HG02763 (cell line): ENCODE results near the gene MTHFD1L.

Experiments used
- ATAC-seq: cut with Tn5 transposase; IDR thresholded peaks from one replicate; pipeline ENCODE4 v1.9.1; 2021; ENCODE audit warnings: mild to moderate bottlenecking, moderate library complexity; ENCODE audit not compliant: unreplicated experiment

Gene MTHFD1L

GRCh38 chr6:150865043-150865405, 478 bp upstream of the MTHFD1L start:
- no peak for ATAC-seq

GRCh38 chr6:150866147-150866990, 867 bp downstream of the MTHFD1L start:
- peak; percentile 73 for ATAC-seq

GRCh38 chr6:150866991-150867501, 1.5 kb downstream of the MTHFD1L start:
- ATAC-seq: no peak

- ATAC-seq: no peak
These were observed 3.3 kb downstream of the MTHFD1L start for GRCh38 chr6:150868759-150869158.

GRCh38 chr6:150874179-150874578, 8.7 kb downstream of the MTHFD1L start:
- ATAC-seq: no peak

- ATAC-seq: no peak
These were observed 10.3 kb downstream of the MTHFD1L start for GRCh38 chr6:150875841-150876240.

GRCh38 chr6:150876598-150876997, 11.1 kb downstream of the MTHFD1L start:
- no peak for ATAC-seq

GRCh38 chr6:150877928-150878327, 12.4 kb downstream of the MTHFD1L start:
- ATAC-seq: no peak

GRCh38 chr6:150878347-150879213, 13.1 kb downstream of the MTHFD1L start:
- ATAC-seq: no peak

- ATAC-seq: no peak
These were observed 14.8 kb downstream of the MTHFD1L start for GRCh38 chr6:150880336-150880735.

- ATAC-seq: no peak
These were observed 16.5 kb downstream of the MTHFD1L start for GRCh38 chr6:150881911-150882481.

- ATAC-seq: no peak
These were observed 18.0 kb downstream of the MTHFD1L start for GRCh38 chr6:150883521-150883920.

- ATAC-seq: no peak
These were observed 20.7 kb downstream of the MTHFD1L start for GRCh38 chr6:150886155-150886554.

- no peak for ATAC-seq
These were observed 22.6 kb downstream of the MTHFD1L start for GRCh38 chr6:150887978-150888563.

GRCh38 chr6:150890346-150890745, 24.8 kb downstream of the MTHFD1L start:
- no peak for ATAC-seq

- peak; percentile 38 for ATAC-seq
These were observed 26.5 kb downstream of the MTHFD1L start for GRCh38 chr6:150891888-150892485.

GRCh38 chr6:150894191-150894744, 28.8 kb downstream of the MTHFD1L start:
- no peak for ATAC-seq

- ATAC-seq: peak; percentile 59
These were observed 29.5 kb downstream of the MTHFD1L start for GRCh38 chr6:150894935-150895552.

GRCh38 chr6:150895928-150896632, 30.6 kb downstream of the MTHFD1L start:
- no peak for ATAC-seq
